LNCAP (cell line): ENCODE data around the gene TBCD.

ENCODE experiments used
- TF ChIP-seq, protein P1 (sequence below): fragments of 450-650 bp; IDR thresholded peaks from 2 replicates; pipeline ENCODE4 v1.5.1; 2017; ENCODE audit warnings: mild to moderate bottlenecking

Gene TBCD

DNA sequence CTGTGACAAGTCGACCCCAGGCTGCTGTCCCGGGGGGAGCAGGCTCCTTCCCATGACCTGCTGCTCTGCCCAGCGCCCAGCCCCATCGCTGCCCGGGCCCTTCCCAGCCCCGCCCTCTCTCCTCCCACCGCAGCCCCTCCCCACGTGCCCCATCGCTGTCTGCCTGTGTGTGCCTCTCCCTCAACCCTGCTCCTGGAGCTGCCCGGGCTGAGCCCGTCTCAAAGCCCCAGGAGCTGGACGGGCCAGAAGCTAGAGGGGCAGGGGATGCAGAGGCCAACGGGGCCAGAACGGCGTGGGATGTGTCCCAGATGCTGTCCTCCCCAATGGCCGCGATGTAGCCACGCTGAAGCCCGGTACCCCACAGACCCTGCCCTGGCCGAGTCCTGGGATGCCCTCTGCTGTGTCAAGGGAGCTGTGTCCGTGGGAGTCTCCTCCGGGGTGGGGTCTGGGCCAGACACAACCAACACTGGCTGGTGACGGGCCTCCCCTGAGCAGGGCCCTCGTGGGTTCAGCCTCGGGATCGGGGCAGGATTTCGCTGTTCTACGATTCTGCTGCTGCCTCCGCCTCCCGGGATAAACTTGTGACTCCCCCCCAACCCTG lies 206.2 kb downstream of the TBCD start:
- TF ChIP-seq, protein P1, sequence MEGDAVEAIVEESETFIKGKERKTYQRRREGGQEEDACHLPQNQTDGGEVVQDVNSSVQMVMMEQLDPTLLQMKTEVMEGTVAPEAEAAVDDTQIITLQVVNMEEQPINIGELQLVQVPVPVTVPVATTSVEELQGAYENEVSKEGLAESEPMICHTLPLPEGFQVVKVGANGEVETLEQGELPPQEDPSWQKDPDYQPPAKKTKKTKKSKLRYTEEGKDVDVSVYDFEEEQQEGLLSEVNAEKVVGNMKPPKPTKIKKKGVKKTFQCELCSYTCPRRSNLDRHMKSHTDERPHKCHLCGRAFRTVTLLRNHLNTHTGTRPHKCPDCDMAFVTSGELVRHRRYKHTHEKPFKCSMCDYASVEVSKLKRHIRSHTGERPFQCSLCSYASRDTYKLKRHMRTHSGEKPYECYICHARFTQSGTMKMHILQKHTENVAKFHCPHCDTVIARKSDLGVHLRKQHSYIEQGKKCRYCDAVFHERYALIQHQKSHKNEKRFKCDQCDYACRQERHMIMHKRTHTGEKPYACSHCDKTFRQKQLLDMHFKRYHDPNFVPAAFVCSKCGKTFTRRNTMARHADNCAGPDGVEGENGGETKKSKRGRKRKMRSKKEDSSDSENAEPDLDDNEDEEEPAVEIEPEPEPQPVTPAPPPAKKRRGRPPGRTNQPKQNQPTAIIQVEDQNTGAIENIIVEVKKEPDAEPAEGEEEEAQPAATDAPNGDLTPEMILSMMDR = no peak

DNA sequence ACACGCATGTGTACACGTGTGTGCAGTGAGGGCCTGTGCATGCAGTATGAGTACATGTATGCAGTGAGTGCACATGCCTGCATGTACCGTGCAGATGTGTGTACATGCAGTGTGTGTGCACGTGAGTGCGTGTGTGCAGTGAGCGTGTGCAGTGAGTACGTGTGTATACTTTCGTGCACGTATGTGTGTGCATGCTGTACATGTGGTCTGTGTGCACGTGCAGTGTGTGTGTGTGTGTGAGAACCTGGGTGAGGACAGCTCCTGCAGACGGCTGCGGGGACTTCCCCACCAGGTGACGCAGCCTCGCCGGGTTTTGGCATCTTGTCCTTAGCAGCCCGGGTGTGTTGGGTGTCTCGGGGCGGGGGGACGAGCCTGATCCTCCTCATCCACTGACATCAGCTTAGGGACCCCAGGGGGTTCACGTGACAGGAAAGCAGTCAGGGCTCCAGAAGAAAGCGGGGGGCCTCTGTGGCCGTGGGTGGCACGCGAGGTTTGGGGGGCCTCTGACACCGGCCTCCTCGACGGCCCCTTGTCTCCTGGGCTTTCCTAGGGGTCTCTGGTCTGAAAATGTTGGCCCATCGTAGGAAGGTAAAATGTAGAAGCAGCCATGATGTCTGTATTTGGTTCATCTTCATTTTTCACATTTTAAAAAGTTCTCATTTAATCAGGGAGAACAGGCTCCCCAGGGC lies 207.5 kb downstream of the TBCD start:
- TF ChIP-seq, protein P1 = no peak

DNA sequence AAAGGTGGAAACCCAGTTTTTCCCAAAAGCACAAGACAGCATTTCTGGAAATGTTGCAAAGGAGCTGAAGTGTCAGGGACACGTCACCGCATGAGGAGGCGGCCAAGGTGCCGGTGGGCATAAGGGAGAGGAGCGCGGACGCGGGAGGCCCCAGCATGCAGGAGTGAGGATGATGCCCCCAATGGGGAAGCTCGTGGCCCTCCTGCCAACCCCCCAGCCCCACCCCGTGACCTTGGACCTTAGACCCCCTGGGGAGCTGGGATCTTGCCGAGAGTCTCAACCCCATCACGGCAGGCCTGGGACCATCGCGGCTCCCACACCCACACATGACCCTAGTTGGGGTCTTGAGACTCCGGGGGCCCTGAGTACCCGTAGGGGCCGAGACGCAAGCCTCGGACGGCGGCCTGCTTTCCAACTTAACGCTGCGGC lies 208.1 kb downstream of the TBCD start:
- TF ChIP-seq, protein P1 = no peak

DNA sequence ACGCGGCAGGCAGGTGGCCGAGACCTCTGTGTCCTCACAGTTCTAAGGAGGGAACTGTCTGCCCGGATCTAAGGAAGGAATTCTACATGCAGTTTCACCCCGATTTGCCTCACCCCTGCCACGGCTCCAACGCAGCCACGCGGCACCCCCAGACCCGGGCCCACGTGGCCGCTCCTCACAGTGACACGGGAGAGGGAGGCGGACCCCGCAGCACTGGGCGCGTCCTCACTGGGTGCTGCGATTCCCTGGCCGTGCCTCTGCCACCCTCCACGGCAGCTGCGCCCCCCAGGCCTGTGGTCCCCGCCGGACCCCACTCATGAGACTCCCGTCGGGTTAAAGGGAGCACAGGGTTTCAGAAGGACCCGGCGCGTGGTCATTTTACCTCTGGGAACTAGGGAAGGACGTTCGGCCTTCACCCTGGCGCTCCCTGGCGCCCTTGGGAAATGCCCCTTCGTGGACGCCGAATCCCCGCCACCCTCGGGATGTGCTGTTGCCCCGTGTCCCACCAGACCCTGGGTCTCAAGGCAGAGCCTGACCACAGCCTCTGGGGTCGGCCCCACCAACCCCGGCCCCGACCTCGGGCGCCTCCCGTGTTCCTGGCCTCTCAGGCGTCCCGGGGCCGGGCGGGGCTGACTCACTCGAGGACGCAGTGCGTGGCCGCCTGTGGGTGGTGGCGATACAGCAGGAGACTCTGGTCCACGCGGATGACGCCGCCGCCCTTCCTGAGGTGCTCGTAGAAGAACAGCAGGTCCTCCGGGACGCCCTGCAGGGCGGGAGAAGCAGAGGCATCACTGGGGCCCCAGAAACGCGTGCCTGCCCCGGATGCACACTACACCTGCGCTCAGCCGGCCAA lies 208.8 kb downstream of the TBCD start:
- TF ChIP-seq, protein P1 = no peak

DNA sequence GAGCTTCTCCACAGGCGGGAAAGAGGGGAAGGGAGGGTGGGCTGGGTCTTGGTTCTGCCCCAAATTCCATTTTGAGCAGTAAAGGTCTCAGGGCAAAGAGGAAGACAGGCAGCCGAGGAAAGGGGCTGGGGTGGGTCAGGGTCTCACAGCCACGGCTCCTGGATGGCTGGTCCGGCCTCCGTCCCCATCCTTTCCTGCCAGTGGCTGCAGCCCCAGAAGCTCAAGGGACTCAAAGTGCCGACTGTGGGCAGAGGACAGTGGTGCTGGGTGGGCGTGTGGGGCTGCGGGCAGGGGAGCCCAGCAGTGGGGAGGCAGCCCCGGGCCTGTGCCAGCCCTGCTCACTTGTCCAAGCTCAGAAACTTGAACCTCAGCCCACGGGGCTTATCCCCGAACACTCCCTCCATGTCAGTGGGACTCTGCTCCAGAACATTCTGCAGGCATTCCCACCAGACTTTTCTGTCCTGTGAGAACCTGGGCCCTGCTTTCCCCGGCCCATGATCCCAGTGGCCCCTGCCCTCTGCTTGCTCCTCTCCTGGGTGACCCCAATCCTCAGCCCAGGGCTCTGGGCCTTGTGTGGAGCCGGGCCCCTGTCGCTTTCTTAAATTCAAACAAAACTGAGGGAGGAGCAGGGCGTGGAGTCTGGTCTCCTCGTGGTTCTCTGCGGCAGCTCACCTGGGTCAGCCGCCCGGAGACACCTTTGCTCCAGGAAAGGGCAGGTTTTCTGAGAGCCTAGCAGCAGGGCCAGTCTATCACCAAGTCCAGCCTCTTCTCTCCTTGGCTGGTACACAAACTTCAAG lies 209.7 kb downstream of the TBCD start:
- TF ChIP-seq, protein P1 = no peak

DNA sequence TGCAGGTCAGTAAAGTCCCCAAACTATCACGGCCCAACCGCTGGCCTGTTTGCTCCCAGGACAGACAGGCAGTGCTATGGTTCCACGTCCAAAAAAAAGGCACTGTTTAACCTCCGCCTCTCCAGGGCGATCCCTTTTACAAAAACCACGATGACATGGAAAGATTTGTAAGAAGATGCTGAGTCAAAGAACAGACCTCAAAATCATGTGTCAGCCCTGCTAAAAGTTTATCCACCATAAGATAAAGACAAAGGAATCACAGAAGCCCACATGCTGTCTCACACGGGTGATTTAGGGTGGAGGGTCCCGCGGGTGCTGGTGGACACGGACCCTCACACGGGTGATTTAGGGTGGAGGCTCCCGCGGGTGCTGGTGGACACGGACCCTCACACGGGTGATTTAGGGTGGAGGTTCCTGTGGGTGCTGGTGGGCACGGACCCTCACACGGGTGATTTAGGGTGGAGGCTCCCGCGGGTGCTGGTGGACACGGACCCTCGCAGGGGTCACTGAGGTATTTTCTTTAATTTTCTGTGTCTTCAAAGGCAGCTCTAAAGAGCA lies 210.4 kb downstream of the TBCD start:
- TF ChIP-seq, protein P1 = no peak
